GM19035 (cell line): ENCODE measurements around the gene EXOSC10.
A peak's percentile ranks its signal among the peaks of the same experiment; 100 is the strongest.

Experiments
- ATAC-seq: cut with Tn5 transposase; IDR thresholded peaks from one replicate; pipeline ENCODE4 v1.9.1; 2021; ENCODE audit not compliant: unreplicated experiment

The EXOSC10 gene

DNA sequence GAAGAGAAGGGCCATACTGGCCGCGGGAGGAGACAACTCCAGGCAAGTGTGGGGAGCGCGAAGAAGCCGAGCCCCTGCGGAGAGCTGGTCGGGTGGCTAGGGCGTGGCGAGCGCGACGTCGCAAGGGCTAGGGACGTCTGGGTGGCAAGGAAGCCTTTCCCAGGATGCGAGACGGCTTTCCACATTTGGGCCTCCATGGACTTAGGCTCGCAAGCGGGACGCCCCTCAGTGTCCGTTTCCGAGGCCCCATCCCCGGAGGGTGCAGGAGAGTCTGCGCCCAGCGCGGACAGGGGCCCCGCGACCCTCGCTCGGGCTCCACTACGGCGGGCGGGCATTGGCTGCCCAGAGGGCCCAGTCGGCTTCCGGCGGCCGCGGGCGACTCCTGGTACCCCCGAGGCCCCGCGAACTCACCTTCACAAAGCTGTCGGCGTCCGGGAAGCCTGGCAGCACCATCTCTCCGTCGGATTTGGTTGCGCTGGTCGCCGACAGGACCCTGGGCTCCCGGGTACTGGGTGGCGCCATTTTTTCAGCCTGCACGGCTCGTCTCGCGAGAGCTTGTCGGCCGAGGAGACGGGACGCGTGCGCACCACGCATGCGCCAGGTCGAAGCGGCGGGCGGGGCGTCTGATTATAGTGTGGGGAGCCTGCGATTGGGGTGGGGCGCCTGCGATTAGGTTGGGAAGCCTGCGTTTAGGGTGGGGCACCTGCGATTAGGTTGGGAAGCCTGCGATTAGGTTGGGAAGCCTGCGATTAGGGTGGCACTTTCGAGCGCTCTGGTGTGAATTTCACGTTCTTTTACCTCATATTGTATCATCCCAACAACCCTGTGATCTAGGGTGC, at the start of gene EXOSC10:
Gene EXOSC10 (minus strand): TSS at position 560 of the 839 bp plus-strand sequence. CDS start 38 bp downstream, at position 522.
- peak; percentile 89 for ATAC-seq

DNA sequence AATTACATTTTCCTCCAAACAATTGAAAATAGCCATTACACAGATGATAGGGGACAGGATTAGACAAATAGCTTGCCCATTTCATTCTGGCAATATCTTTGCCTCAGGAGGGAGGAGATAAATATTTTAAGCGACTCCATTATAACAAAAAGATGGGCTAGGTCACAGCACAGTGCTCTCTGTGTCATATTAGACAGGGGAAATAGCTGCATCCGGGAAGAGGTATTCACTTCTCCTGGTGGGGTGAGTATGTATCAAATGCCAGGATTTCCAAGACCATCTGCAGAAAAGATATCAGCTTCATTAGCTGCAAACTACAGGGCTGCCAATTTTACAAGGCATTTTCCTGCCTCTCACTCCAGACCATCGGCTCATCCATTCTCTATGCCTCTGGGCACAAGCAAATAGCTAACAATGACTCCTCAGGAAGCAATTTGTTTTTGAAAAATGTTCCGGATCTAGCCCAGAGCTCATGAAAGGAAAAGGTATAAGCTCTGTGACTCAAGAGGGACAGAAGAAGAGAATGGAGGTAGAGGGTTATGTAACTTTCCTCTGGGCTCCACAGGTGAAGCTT, 47.6 kb upstream of the EXOSC10 start:
- no peak for ATAC-seq

DNA sequence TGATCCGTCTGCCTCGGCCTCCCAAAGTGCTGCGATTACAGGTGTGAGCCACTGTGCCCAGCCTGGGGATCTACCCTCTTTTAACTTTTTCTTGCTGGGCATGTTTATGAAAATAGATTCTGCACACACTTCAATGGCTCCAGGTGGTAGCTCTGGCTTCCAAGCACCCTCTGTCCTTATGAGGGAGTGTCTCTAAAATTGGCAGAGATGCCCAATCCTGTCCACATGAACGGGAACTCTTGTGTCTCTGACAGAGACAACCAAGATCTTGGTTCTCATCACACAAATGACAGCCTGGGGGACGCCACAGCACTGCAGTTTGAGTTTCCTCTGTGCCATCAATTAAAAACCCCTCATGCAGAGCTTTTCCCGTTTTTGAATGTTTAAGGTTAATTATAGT, 46.1 kb upstream of the EXOSC10 start:
- no peak for ATAC-seq

DNA sequence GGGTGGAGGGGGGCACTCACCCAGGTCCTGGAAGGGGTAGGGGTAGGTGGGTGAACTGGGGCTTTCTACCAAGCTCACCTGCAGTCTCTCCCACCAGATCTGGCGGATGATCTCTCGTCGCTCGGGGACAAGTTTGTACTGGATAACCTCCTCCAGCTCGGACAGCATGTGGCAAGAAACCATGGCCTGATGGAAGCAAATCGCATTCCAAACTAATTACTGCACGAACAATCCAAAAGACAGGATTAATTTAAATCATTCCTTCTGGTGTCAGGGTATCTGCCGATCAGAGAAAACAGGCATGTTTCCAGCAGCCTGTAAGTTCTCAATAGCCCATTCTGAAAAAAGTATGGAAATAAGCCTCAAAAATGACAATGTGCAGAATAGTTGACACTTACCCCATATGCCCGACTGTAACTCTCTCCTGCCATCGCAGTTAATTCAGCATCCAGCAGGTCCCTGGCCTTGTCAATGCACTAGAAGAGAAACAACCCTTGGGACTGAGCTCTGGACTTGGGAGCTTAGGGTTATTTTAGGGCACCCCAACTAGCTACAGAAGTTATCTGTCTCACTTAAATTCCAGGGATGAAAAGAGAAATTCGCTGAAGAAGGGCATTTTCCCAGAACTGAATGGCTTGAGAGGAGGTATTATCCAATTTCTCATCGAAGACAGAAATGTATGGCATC, 45.0 kb upstream of the EXOSC10 start:
- no peak for ATAC-seq

DNA sequence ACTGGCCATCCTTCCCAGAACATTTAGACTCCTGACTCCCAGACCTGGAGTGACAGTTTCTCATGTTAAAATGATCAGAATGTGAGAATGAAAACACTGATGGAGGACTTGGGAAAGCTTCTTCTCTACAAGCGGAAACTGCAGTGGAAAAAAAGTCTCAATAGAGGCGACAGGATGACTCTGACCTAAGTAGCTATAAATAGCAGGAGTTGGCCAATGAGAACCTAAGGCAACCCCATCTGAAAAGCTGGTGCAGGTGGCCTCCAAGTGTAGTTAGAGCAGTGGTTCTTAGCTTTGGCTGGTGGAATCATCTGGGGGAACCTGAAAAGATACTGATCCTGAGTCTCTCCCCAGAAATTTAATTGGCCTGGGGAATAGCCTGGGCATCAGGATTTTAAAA, 44.2 kb upstream of the EXOSC10 start:
- no peak for ATAC-seq

DNA sequence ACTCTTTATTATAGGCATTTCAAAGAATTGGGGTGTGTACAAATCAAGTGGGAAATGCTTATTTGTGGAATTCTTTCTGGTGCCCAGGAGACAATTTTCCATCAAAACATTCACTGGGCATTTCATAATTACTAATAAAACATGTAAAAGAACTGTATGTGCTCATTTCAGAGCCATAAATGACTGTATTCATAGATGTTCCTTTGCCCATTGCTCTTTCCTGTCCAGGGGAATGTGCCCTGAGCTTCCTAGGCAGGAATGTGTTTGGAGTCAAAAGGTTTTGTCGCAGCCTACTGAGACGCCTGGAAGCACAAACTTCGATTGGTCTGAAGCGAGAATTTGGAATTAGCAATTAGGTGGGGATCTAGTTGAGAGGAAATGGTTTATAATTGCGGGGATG, 43.7 kb upstream of the EXOSC10 start:
- no peak for ATAC-seq

DNA sequence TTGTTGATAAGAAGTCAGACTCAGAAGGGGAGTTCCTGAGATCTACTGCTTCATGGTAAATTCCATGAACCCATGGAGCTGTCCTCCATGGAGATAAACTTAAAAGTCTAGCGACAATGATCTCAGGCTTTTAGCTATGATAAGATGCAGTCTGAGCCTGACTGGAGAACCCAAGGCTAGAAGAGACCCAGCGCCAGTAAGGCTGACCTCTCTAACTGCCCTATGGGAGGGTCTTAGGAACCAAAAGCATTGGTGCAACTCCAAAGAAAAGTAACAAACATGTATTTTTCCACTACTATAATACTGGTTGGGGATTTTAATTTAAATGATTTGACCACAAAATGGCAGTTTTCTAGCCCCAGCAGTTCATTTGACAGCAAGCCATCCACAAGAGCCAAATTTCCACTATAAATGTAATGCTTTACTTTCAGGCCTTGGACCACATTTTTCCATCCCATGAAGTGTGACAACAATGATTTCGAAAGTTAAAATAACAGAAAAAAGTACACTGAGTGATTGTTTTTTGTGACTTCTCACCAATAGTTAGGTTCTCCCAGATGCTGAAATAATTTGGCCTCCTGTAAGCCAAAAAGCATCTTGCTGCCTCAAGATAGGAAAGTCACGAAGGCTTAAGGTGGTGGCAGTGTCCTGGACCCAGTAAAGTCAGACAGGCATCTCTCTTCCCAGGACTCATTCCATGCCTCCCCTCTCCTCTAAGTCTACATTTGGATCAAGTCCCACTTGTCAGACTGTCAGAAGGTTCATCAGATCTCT, 43.1 kb upstream of the EXOSC10 start:
- ATAC-seq = no peak

DNA sequence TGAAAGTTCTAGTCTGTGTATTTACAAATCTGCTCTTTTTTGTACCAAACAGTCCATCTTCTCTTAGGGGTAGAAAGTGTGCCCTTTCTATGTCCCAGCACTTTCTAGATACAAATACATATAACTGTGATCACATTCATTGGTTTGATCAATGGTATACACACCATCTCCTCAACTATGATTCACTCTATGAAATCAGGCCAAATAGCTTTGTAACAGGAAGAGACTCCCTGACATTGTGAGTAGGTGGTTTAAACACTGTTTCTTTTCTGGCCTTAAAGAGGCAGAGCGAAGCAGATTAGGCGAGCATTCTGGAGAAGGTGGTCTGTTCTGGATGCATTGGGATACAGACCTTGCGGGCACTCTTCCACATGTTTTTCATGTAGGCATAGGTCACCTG, 39.3 kb upstream of the EXOSC10 start:
- ATAC-seq = no peak

DNA sequence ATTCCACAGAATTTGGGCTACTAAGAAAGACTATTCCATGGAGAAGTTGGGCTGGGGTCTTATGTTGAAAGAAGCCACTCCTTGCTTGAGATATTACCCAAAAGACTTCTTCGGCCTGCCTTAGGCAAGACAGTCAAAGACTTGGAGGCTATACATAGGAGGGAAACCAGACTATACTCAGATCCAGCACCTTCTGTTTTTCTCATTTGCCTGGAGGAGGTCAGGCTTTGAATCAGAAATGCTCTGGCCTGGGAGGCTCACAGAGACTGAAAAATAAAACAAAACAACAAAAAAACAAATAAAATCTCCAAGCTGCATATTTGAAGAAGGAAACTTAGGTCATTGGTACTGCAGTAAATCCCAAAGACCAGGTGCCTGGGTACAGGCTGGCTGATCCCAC, 38.4 kb upstream of the EXOSC10 start:
- no peak for ATAC-seq

DNA sequence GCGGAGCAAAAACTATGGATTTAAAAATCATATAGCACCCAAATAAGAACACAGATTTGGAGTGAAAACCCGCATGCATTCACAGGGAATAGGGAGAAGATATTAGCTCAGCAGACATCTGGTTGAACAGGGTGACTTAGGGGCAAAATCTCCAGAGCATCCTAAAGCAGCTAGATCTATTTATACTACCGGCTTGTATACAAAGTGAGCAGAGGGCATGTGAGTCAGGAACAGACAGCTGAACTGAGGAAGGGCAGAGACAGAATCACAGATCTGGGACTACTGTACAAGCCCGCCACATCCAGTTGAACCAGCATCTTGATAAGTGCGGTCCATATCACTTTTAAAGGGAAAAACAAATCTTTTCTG, 35.2 kb upstream of the EXOSC10 start:
- ATAC-seq = no peak

DNA sequence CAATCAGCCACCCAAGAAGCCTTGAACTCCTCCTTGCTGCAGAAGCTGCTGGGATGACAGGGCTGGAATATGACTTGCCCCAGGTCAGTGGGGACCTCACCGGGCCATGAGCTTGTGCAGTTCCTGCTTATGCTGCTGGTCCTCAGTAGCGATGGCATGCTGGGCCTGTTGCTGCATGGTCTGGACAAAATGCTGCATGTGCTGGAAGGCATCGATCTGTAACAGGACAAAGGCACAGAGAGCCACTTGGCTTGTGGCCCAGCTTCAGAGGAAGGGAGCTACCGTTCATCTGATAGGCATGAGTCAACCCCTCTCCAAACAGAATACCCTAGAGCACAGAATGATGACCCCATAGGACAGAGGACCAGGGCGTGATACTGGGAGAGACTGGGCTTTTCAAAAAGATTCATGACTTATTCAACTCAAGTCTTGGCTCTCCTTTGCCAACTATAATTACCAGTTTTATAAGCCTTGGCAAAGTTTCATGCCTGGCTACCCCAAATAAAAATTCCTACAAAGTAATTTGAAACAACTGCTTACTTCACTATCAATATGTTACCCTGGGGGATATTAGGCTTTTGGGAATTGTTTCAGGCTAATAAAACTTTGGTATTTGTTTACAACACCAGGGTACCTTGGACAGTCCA, 34.7 kb upstream of the EXOSC10 start:
- ATAC-seq = no peak

DNA sequence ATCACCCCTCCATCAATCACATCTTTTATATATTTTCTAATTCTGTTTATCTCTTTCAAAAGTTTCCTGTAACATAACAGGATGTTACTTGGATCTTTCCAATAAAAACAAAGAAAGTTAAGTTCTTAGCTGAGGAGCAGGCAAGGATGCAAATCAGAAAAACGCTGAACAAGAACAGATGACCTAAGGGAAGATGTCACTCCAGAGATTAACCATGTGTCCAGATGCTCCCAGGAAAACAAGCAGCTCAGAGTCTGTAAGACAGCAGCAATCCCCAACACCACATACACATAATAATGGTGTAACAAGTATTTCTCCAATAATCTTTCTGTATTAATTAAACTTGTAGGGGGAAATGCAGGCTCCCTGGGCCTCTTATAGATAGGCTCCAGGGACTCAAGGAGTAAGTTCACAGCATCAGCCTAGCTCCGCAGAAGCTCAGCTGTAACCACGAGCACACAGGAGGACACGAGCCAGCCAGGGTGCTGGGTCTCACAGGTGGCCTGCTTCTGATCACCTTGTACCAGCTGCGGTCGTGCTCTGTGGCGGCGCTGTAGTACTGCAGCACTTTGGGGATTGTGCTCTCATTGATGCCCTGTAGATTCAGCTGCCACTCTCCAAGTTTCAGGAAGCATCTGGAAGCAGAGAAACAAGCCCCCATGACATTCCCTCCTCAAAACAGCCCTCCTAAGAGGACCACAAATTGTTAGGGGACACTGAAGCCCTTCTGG, 33.1 kb upstream of the EXOSC10 start:
- ATAC-seq = no peak

DNA sequence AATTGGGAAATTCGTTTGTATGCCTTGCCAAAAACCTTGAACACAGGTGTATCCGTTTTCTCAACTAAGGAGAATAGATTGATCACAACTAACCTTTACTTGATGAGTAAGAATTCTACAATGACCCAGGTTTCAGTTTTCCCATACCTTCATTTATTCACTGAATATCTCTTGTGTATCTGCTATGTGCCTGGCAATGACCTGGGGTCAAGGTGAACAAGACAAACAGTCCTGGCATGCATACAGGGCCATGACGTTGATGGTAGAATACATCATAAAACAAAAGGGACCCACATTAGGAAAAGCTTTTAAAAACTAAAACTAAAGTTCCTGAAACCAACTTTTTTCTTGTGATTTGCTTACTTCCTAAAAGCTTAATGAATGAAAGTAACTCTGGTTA, 32.1 kb upstream of the EXOSC10 start:
- ATAC-seq = no peak

DNA sequence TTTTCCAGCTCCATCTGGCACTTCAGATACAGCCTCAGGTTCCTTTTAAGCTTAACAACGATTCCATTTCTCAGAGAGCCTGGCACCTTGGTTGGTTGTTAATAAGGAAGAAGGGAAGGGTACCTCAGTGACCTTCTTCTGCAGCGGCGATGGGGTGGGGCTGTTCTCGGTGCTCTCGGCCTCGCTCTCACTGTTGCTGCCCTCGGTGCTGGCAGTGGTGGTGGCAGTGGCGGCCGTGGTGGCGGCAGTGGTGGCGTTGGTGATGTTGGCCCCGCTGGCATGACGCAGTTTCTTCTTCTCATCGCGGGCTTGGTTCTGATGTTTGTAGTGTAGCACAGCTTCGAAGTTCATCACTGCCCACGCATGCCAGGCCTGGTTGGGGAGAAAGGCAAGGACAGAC, 30.7 kb upstream of the EXOSC10 start:
- no peak for ATAC-seq

DNA sequence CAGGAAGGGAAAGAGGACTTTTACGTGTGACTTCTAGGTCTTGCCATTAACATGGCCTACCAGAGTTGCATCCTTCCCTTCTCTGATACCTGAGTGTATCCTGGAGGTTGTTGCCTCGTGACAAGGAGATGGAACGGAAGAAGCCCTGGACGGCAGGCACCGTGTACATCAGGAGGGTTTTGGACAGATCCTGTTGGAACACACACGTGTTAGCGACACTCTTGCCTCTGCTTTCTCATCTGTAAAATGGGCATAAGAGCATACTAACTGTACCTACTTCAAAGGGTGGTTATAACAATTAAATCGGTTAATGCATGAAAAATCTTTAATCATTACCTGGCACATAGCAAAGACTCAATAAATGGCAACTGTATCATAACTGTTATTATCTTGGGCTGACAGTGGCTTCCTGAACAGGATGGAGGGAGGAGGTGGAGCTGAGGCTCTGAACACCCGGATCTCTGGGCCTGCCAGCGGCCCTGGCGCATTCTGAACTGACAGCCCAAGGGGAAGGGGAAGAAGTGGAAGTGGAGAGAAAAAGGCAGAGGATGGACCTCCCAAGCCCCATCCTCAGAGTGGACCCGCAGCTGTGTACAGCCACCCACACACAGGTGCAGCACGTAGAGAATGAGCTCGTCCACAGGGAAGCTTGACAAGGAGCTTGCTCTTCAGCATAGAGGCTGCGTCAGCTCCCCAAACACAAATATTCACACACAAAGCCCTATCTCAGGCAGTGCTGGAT, 30.2 kb upstream of the EXOSC10 start:
- ATAC-seq = no peak

DNA sequence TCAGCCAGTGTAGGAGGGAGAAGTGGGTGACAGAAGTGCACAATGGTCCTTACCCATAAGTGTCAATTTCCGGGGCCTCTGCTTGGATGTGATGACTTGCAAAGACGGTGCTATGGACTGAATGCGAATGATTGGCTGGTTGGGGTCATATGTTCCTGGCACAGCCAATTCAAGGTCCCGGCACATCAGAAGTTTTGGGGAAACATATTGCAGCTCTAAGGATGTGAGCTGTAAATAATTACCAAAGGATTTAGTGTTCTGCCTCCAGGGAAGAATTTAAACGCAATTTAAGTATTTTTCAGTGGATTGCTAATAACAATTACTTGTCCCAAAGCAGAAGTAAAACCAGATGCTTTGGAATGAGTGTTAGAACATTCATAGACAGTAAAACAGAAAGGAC, 26.9 kb upstream of the EXOSC10 start:
- no peak for ATAC-seq

DNA sequence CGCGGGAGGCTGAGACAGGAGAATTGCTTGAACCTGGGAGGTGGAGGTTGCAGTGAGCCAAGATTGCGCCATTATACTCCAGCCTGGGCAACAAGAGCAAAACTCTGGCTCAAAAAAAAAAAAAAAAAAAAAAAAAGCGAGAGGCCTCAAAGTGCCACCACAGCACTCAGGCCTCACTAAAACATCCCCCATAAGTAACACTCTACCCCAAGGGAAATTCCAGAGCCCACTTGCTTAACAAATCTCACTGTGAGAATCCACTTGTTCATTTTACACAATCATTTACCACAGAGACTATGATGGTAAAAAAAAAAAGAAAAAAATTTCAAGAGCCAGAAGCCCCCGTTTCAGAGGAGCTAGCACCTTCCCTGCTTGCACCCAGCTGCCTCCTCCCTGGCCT, 26.3 kb upstream of the EXOSC10 start:
- ATAC-seq = no peak

DNA sequence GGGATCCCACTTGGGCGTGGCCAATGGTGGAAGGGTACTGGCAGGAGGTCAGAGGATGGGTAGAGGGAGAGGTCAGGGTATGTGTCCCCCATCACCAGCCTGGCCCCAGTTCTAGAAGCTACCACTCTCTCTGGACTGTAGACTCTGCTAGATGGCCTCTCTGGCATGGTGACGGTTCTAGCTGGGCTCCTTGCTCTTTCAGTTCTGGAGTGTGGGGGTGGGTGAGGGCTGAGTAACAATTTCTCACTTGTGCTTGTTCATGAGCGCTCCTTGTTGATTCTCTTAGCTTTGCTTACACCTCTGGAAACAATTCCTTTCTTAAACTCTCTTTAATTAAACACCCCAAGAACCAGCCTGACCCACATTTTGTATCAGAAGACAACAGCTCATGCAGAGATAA, 25.3 kb upstream of the EXOSC10 start:
- no peak for ATAC-seq

DNA sequence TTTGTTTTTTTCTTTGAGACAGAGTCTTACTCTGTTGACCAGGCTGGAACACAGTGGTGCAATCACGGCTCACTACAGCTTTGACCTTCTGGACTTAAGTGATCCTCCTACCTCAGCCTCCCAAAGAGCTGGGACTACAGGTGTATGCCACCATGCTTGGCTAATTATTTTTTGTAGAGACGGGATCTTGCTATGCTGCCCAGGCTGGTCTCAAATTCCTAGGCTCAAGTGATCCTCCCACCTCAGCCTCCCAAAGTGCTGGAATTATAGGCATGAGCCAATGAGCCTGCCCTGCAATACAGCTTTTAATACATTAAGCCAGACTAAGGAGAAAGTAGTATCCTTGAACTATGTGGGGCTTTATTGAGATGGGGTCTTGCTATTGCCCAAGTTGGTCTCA, 16.6 kb upstream of the EXOSC10 start:
- ATAC-seq = no peak

DNA sequence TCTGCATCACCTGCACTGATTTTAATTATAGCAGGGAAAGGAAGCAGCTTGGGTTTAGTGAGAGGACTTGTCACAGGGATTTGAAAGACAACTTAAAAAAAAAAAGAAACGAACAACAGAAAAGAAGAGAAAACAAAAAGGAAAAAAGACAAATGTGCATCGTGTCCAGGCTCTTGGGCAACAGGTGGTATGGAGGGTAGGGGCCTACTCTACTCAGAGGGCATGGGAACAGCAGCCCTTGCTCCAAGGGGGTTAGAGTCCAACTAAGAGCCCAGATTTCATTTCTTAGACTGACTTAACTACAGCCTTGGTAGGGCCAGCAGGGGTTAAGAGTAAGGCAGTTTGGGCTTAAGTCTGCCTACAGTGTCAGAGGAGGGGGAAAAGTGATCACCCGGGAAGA, 15.3 kb upstream of the EXOSC10 start:
- ATAC-seq = no peak
